ENCODE measurements around the gene FLT3.
"Not testable (repeated sequence)": the region's sequence is repeated elsewhere in the genome, so short reads cannot be mapped to it uniquely, and the experiment has no call there.

The FLT3 gene

DNA sequence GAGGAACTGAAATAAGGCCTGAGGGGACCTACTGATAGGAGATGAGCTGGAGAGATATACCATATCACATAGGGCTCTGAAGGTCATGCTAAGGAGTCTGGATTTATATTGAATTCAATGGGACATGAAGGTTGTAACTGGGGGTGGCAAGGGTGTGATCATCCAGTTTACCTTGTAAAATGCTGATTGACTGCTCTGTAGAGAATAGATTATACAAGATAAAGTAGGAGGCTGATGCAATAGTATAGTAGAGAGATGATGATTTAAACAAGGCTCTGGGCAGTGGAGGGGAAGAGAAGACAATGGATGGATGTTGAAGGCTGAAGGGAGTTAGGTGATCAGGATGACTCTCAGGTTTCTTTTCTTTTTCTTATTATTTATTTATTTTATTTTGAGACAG lies 19.9 kb upstream of the FLT3 start:
- no peak overlapping the region for H3K27ac ChIP-seq
- TF ChIP-seq, protein P1, sequence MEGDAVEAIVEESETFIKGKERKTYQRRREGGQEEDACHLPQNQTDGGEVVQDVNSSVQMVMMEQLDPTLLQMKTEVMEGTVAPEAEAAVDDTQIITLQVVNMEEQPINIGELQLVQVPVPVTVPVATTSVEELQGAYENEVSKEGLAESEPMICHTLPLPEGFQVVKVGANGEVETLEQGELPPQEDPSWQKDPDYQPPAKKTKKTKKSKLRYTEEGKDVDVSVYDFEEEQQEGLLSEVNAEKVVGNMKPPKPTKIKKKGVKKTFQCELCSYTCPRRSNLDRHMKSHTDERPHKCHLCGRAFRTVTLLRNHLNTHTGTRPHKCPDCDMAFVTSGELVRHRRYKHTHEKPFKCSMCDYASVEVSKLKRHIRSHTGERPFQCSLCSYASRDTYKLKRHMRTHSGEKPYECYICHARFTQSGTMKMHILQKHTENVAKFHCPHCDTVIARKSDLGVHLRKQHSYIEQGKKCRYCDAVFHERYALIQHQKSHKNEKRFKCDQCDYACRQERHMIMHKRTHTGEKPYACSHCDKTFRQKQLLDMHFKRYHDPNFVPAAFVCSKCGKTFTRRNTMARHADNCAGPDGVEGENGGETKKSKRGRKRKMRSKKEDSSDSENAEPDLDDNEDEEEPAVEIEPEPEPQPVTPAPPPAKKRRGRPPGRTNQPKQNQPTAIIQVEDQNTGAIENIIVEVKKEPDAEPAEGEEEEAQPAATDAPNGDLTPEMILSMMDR (conservative IDR thresholded peaks at IDR 0.05), result no peak
- no peak for TF ChIP-seq ZFX (IDR thresholded peaks at IDR 0.05)

DNA sequence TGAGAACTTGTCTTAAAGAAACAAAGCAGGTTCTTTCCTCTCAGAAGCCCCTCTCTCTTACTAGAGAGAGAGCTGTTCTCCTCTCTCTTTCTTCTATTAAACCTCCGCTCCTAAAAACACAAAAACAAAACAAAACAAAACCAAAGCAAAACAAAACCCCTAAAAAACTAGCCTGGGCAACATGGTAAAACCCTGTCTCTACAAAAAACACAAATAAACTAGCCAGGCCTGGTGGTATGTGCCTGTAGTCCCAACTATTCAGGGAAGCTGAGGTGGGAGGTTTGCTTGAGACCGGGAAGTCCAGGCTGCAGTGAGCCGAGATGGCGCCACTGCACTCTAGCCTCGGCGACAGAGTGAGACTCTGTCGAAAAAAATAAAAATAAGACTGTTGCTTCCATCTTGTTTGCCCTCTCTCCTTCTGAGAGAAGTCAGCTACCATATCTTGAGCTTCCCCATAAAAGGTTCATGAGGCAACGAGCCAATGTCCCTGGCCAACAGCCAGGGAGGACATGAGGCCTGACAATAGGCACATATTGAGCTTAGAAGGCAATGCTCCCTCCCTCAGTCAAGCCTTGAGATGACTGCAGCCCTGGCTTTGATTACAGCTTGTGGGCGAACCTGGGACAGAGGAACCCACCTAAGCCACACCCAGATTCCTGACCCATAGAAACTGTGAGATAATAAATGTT lies 17.5 kb upstream of the FLT3 start:
- TF ChIP-seq, protein P1 (conservative IDR thresholded peaks at IDR 0.05), result no peak
- TF ChIP-seq ZFX (IDR thresholded peaks at IDR 0.05), result no peak
- H3K27ac ChIP-seq, result no peak overlapping the region

DNA sequence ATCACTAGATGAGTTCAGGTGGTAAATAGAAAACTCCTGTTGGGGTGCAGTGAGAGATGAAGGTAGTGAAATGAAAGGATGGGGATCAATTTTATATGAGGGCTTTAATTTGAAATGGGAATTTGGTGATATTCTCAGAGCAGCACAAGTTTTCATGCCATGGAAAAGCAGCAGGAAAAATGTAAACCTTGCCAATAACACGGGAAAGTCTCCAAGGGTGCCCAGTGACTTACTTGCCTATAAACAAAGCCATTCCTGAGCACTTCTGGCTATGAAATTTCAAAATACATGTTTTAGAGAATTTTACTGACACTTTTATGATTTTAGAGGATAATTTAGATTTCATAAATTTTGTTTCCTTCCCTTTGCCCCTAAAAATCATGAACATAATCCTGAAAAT lies 16.4 kb upstream of the FLT3 start:
- TF ChIP-seq, protein P1 (conservative IDR thresholded peaks at IDR 0.05), result no peak
- no peak for TF ChIP-seq ZFX (IDR thresholded peaks at IDR 0.05)

DNA sequence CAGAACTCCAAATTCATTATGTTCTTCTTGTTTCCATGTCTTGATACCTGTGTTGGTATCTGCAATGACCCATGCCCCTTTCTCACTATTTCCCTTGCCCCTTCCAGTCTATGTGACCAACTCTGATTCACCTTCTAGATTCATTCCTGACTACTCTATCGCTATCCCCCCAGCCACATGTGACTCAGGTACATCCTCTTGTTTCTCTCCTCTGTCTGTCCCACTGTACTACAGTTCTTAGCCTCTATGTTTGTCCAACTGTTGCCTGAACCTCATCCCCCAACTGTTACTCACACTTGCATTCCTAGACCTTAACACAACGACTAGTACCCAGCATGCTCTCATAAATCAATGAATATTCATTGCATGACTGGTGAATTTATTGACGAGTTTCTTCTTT lies 10.0 kb upstream of the FLT3 start:
- H3K27ac ChIP-seq, result no peak overlapping the region
- no peak for TF ChIP-seq ZFX (IDR thresholded peaks at IDR 0.05)
- TF ChIP-seq, protein P1 (conservative IDR thresholded peaks at IDR 0.05), result no peak

More for the DNA sequence above, 16.4 kb upstream of the FLT3 start:
- no peak overlapping the region for H3K27ac ChIP-seq

DNA sequence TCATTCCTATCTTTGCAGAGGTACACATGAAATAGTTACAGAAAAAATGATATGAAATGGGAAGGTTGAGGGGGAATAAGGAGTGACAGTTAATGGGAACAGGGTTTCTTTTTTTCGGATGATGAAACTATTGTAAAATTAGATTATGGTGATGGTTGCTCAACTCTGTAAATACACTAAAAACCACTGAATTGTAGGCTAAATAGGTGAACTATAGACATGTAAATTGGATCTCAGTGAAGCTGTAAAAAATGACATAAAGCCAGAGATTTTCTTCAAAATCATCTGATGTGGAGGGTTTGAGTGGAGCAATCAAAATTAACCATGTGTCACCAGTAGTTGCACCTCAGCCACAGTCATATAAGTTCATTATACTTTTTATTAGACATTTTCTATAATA lies 6.6 kb upstream of the FLT3 start:
- H3K27ac ChIP-seq, result no peak overlapping the region
- TF ChIP-seq, protein P1 (conservative IDR thresholded peaks at IDR 0.05), result no peak
- no peak for TF ChIP-seq ZFX (IDR thresholded peaks at IDR 0.05)

DNA sequence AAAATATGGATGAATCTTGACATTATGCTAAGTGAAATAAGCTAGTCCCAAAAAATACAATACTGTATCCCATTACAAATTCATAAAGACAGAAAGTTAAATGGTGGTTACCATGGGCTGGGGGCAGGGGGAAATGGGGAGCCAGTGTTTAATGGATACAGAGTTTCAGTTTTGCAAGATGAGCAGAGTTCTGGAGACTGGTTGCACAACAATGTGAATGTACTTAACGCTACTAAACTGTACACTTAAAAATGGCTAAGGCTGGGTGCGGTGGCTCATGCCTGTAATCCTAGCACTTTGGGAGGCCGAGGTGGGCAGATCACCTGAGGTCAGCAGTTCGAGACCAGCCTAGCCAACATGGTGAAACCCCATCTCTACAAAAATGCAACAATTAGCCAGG lies 1.5 kb upstream of the FLT3 start:
- H3K27ac ChIP-seq, result not testable (repeated sequence)

DNA sequence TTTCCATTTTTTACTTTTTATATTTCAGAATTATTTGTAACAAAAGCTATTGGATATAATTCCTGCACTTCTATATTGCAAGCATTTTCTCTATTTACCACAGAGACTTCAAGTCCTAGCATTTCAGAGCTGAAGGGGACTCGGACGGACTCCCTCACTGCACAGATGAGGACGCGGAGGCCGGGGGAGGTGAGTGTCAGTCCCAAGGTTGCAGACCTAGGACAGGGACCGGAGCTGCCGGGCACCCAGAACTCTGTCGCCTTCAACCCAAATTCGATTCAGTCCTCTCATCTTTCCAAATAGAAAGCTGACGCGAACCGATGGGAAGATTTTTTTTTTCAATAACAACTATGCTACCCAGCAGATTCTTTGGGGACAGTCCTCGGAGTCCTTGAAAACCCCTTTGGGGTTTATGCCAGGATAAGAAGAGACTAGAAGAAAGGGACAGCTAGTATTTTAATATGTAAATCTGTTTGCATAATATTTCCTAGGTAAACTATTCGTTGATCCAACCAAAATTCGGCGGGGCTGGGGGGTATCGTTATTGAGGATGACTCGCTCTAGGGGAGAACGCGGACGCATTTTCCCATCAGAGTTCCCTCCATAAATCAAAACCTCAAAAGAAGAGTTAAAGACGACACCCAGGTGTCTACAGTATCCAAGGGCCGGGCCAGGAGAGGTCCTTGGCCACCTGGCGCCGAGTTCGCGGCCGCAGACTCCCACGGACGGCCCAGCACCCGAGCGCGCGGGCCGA lies 803 bp downstream of the FLT3 start:
- no peak for TF ChIP-seq ZFX (IDR thresholded peaks at IDR 0.05)
- TF ChIP-seq, protein P1 (conservative IDR thresholded peaks at IDR 0.05), result no peak
- no peak overlapping the region for H3K27ac ChIP-seq

All from C4-2B (cell line).